GM12878 (cell line): ENCODE results near the gene NR3C1. TPM values are rescaled to one million over a fixed set of nuclear protein-coding genes. Genes with fewer than 3 reads are reported as not detected.

Experiments
- BCL11A ChIP-seq: IDR thresholded peaks from 2 replicates; pipeline ENCODE4 v1.6.1; 2011; ENCODE audit warnings: low read depth, low read length
- CEBPB ChIP-seq, 2 experiments: fragments of 150-350 bp in 1 of 2; IDR thresholded peaks; 2 replicates each; pipeline ENCODE4 v1.6.1; 2012 to 2014; ENCODE audit warnings: low read depth in 2 of 2, low read length in 2 of 2, borderline replicate concordance in 1 of 2, inconsistent platforms in 1 of 2
- CREB1 ChIP-seq: IDR thresholded peaks from 2 replicates; pipeline ENCODE4 v1.6.1; 2012; ENCODE audit warnings: low read depth, mild to moderate bottlenecking, inconsistent platforms
- GABPA ChIP-seq: IDR thresholded peaks from 2 replicates; pipeline ENCODE4 v1.6.1; 2014; ENCODE audit warnings: antibody characterized with exemption, low read depth, mild to moderate bottlenecking, inconsistent platforms
- NFIC ChIP-seq: IDR thresholded peaks from 2 replicates; pipeline ENCODE4 v1.6.1; 2012; ENCODE audit warnings: low read depth, mild to moderate bottlenecking, inconsistent platforms, low read length, moderate library complexity
- NR2C1 ChIP-seq: fragments of 450-650 bp; IDR thresholded peaks from 2 replicates; pipeline ENCODE4 v1.6.1; 2017; ENCODE audit warnings: antibody characterized with exemption, mild to moderate bottlenecking, moderate library complexity
- POLR2A ChIP-seq: IDR thresholded peaks from 2 replicates; pipeline ENCODE4 v1.6.1; 2011; ENCODE audit warnings: low read depth, mild to moderate bottlenecking, low read length
- POLR2AphosphoS2 ChIP-seq: IDR thresholded peaks from 2 replicates; pipeline ENCODE4 v1.6.1; 2011; ENCODE audit warnings: low read depth, mild to moderate bottlenecking, low read length, improper control_type of control experiment, moderate library complexity
- RBBP5 ChIP-seq: fragments of 200-600 bp; sonication (generic); conservative IDR thresholded peaks from 2 replicates; pipeline ENCODE4 v1.6.1; 2016
- RFX5 ChIP-seq: IDR thresholded peaks from 2 replicates; pipeline ENCODE4 v1.6.1; 2011; ENCODE audit warnings: low read depth, low read length, improper control_type of control experiment
- STAT1 ChIP-seq: fragments of 450-650 bp; conservative IDR thresholded peaks from 2 replicates; pipeline ENCODE4 v1.6.1; 2014; ENCODE audit warnings: antibody characterized with exemption, mild to moderate bottlenecking
- TCF7 ChIP-seq: IDR thresholded peaks from 2 replicates; pipeline ENCODE4 v1.6.1; 2014; ENCODE audit warnings: antibody characterized with exemption, borderline replicate concordance
- polyA plus RNA-seq, 11 experiments: library from polyadenylated mRNA; depleted of rRNA in 4 of 11; unstranded in 6 of 11; stranded (reverse) in 5 of 11; fragments of >200 nt; fragmentation: Nextera tagmentation in 4 of 11; fragmentation: Illumina TruSeq in 1 of 11; extraction: Ambion mirVana in 4 of 11; extraction: Trizol in 1 of 11; gene quantifications; 1 replicate in 1 of 11; 2 replicates in 10 of 11; pipeline versions ENCODE4 v1.2.1 to v1.2.3, GENCODE V29; 2011 to 2016; ENCODE audit warnings: inconsistent platforms in 2 of 11, missing spikeins in 2 of 11, low read depth in 1 of 11
- total RNA-seq, 4 experiments: library from RNA; depleted of rRNA in 3 of 4; stranded (reverse); fragments of >200 nt in 3 of 4; fragmentation: Illumina TruSeq in 1 of 4; extraction: Trizol in 1 of 4; gene quantifications; 2 replicates each; pipeline versions ENCODE4 v1.2.1 to v1.2.3, GENCODE V29; 2013 to 2021
- TF ChIP-seq, protein P1 (sequence below): fragments of 450-650 bp; IDR thresholded peaks from 2 replicates; pipeline ENCODE4 v1.6.1; 2017; ENCODE audit warnings: mild to moderate bottlenecking, moderate library complexity
- TF ChIP-seq, protein P2 (sequence below): fragments of 450-650 bp; IDR thresholded peaks from 2 replicates; pipeline ENCODE4 v1.6.1; 2017; ENCODE audit warnings: mild to moderate bottlenecking, moderate library complexity
- TF ChIP-seq, protein P3 (sequence below): fragments of 450-650 bp; formaldehyde crosslinking; IDR thresholded peaks from 2 replicates; pipeline ENCODE4 v1.5.0; 2022; ENCODE audit warnings: mild to moderate bottlenecking, missing genetic modification characterization
- TF ChIP-seq, protein P4 (sequence below): fragments of 450-650 bp; IDR thresholded peaks from 2 replicates; pipeline ENCODE4 v1.6.1; 2018; ENCODE audit warnings: borderline replicate concordance, mild to moderate bottlenecking; ENCODE audit not compliant: partially characterized antibody

The NR3C1 gene
- total and polyA plus RNA-seq, 10 of the 15 experiments (the other 5 are each of a cell fraction or from before 2014, with no cell fraction given): 49.7 to 141 (median 109) TPM

DNA sequence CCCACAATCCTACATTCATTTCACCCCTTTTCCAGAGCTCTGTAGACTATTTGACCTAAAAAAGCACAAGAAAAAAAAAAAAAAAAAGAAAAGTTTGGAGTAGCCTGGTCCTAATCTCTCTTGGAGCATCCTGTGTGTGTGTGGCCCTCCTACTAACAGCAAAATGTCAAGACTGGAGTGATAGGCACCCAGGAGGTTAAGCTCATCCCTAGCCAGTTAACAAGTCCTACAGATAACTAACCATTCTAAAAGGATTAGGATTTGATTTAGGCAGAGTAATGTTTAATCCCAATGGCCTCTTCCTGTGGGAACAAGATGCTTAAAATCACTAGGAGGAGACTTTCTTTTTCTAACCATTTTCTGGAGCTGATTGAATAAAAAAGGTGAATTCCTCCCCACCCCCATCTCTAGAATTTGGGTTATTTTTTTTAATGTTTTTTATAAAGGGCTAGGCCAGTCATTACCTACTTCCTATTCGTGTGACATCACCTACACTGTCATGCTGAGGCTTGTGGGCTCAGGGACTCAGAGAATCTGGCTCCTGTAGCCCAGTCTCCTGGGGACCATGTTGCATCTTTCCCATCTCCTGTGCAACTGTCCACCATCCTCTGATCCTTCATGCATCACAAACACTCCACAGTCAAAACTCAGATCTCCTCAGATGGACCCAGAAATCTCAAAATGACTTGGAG, 43.2 kb upstream of the NR3C1 start (continued):
- no peak for TF ChIP-seq RBBP5
- 0 out of 2 replicates have a peak, but pooled peaks have one; percentile 23 for TF ChIP-seq GABPA
- TF ChIP-seq BCL11A: no peak
- no peak for TF ChIP-seq POLR2AphosphoS2
- 0 out of 2 replicates have a peak, but pooled peaks have one; percentile 26 for TF ChIP-seq TCF7
- no peak for TF ChIP-seq NR2C1
- no peak for TF ChIP-seq CEBPB (IDR thresholded peaks at IDR 0.05; ENCODE audit: borderline replicate concordance in 1 of 2, low read depth in 2 of 2, low read length in 2 of 2)
- TF ChIP-seq, protein P1, sequence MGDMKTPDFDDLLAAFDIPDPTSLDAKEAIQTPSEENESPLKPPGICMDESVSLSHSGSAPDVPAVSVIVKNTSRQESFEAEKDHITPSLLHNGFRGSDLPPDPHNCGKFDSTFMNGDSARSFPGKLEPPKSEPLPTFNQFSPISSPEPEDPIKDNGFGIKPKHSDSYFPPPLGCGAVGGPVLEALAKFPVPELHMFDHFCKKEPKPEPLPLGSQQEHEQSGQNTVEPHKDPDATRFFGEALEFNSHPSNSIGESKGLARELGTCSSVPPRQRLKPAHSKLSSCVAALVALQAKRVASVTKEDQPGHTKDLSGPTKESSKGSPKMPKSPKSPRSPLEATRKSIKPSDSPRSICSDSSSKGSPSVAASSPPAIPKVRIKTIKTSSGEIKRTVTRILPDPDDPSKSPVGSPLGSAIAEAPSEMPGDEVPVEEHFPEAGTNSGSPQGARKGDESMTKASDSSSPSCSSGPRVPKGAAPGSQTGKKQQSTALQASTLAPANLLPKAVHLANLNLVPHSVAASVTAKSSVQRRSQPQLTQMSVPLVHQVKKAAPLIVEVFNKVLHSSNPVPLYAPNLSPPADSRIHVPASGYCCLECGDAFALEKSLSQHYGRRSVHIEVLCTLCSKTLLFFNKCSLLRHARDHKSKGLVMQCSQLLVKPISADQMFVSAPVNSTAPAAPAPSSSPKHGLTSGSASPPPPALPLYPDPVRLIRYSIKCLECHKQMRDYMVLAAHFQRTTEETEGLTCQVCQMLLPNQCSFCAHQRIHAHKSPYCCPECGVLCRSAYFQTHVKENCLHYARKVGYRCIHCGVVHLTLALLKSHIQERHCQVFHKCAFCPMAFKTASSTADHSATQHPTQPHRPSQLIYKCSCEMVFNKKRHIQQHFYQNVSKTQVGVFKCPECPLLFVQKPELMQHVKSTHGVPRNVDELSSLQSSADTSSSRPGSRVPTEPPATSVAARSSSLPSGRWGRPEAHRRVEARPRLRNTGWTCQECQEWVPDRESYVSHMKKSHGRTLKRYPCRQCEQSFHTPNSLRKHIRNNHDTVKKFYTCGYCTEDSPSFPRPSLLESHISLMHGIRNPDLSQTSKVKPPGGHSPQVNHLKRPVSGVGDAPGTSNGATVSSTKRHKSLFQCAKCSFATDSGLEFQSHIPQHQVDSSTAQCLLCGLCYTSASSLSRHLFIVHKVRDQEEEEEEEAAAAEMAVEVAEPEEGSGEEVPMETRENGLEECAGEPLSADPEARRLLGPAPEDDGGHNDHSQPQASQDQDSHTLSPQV: no peak
- TF ChIP-seq STAT1: no peak
- no peak for TF ChIP-seq RFX5
- TF ChIP-seq NFIC: peak; percentile 61; the same call in 1 of the 2 replicates
- TF ChIP-seq, protein P2, sequence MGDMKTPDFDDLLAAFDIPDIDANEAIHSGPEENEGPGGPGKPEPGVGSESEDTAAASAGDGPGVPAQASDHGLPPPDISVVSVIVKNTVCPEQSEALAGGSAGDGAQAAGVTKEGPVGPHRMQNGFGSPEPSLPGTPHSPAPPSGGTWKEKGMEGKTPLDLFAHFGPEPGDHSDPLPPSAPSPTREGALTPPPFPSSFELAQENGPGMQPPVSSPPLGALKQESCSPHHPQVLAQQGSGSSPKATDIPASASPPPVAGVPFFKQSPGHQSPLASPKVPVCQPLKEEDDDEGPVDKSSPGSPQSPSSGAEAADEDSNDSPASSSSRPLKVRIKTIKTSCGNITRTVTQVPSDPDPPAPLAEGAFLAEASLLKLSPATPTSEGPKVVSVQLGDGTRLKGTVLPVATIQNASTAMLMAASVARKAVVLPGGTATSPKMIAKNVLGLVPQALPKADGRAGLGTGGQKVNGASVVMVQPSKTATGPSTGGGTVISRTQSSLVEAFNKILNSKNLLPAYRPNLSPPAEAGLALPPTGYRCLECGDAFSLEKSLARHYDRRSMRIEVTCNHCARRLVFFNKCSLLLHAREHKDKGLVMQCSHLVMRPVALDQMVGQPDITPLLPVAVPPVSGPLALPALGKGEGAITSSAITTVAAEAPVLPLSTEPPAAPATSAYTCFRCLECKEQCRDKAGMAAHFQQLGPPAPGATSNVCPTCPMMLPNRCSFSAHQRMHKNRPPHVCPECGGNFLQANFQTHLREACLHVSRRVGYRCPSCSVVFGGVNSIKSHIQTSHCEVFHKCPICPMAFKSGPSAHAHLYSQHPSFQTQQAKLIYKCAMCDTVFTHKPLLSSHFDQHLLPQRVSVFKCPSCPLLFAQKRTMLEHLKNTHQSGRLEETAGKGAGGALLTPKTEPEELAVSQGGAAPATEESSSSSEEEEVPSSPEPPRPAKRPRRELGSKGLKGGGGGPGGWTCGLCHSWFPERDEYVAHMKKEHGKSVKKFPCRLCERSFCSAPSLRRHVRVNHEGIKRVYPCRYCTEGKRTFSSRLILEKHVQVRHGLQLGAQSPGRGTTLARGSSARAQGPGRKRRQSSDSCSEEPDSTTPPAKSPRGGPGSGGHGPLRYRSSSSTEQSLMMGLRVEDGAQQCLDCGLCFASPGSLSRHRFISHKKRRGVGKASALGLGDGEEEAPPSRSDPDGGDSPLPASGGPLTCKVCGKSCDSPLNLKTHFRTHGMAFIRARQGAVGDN: no peak
- TF ChIP-seq, protein P3, sequence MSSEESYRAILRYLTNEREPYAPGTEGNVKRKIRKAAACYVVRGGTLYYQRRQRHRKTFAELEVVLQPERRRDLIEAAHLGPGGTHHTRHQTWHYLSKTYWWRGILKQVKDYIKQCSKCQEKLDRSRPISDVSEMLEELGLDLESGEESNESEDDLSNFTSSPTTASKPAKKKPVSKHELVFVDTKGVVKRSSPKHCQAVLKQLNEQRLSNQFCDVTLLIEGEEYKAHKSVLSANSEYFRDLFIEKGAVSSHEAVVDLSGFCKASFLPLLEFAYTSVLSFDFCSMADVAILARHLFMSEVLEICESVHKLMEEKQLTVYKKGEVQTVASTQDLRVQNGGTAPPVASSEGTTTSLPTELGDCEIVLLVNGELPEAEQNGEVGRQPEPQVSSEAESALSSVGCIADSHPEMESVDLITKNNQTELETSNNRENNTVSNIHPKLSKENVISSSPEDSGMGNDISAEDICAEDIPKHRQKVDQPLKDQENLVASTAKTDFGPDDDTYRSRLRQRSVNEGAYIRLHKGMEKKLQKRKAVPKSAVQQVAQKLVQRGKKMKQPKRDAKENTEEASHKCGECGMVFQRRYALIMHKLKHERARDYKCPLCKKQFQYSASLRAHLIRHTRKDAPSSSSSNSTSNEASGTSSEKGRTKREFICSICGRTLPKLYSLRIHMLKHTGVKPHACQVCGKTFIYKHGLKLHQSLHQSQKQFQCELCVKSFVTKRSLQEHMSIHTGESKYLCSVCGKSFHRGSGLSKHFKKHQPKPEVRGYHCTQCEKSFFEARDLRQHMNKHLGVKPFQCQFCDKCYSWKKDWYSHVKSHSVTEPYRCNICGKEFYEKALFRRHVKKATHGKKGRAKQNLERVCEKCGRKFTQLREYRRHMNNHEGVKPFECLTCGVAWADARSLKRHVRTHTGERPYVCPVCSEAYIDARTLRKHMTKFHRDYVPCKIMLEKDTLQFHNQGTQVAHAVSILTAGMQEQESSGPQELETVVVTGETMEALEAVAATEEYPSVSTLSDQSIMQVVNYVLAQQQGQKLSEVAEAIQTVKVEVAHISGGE (CRISPR knock-in tag): no peak
- TF ChIP-seq POLR2A: no peak
- peak; percentile 82; the same call in 1 of the 2 replicates for TF ChIP-seq CREB1
- TF ChIP-seq, protein P4, sequence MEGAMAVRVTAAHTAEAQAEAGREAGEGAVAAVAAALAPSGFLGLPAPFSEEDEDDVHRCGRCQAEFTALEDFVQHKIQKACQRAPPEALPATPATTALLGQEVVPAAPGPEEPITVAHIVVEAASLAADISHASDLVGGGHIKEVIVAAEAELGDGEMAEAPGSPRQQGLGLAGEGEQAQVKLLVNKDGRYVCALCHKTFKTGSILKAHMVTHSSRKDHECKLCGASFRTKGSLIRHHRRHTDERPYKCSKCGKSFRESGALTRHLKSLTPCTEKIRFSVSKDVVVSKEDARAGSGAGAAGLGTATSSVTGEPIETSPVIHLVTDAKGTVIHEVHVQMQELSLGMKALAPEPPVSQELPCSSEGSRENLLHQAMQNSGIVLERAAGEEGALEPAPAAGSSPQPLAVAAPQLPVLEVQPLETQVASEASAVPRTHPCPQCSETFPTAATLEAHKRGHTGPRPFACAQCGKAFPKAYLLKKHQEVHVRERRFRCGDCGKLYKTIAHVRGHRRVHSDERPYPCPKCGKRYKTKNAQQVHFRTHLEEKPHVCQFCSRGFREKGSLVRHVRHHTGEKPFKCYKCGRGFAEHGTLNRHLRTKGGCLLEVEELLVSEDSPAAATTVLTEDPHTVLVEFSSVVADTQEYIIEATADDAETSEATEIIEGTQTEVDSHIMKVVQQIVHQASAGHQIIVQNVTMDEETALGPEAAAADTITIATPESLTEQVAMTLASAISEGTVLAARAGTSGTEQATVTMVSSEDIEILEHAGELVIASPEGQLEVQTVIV: no peak
